Fibroblast of skin of back (primary cell): ENCODE results near the gene TCP11.

Experiments
- DNase-seq: peaks from one replicate; pipeline ENCODE4 v3.0.0-alpha.2; 2013

The TCP11 gene

GRCh38 chr6:35080821-35081425, 60.2 kb downstream of the TCP11 start:
- no peak for DNase-seq

GRCh38 chr6:35080016-35080680, 61.0 kb downstream of the TCP11 start:
- no peak for DNase-seq

GRCh38 chr6:35079311-35080000, 61.7 kb downstream of the TCP11 start:
- no peak for DNase-seq

- no peak for DNase-seq
Measured at GRCh38 chr6:35078896-35079295, 62.2 kb downstream of the TCP11 start.

GRCh38 chr6:35078226-35078850, 62.8 kb downstream of the TCP11 start:
- DNase-seq, result no peak

GRCh38 chr6:35077713-35078105, 63.4 kb downstream of the TCP11 start:
- no peak for DNase-seq

- DNase-seq, result no peak
Measured at GRCh38 chr6:35076997-35077712, 64.0 kb downstream of the TCP11 start.

- DNase-seq, result no peak
Measured at GRCh38 chr6:35073766-35074471, 67.2 kb downstream of the TCP11 start.

- DNase-seq, result no peak
Measured at GRCh38 chr6:35073211-35073610, 67.9 kb downstream of the TCP11 start.

- no peak for DNase-seq
Measured at GRCh38 chr6:35072698-35073055, 68.5 kb downstream of the TCP11 start.

GRCh38 chr6:35072051-35072697, 69.0 kb downstream of the TCP11 start:
- no peak for DNase-seq

- no peak for DNase-seq
Measured at GRCh38 chr6:35071347-35071994, 69.7 kb downstream of the TCP11 start.

GRCh38 chr6:35070111-35070510, 71.0 kb downstream of the TCP11 start:
- no peak for DNase-seq

GRCh38 chr6:35069262-35069661, 71.9 kb downstream of the TCP11 start:
- no peak for DNase-seq

GRCh38 chr6:35068644-35069043, 72.5 kb downstream of the TCP11 start:
- DNase-seq, result no peak

GRCh38 chr6:35068206-35068605, 72.9 kb downstream of the TCP11 start:
- DNase-seq, result no peak
